ENCODE results near the gene DGKB. TPM values are rescaled to one million over a fixed set of nuclear protein-coding genes. Genes with fewer than 3 reads are reported as not detected.

Gene DGKB
- polyA plus RNA-seq, 1 donor (not counting 4 experiments of a cell fraction or from before 2014, with no cell fraction given), result 0.01 TPM

DNA sequence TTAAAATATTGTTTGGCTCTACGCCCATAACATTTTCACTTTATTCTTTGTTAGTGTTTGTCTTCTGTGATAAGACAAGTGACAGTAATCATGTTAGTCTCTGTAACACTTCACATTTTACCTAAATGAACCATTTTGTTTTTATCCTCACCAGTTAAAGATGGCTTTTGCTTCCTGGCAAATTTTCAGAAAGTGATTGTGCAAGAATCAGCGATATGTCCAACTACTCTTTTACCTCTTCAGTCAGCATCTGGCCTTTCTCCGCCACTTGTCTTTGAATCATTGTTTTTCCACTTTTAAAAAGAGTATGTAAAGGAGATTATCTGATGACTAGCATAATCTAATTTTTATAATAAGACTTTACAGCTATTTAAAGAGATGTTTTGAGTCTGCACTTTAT, 3.5 kb downstream of the DGKB start:
- H3K4me2 ChIP-seq (ENCODE audit: control insufficient read depth, extremely low read depth, insufficient read depth, low read depth, low read length), result no peak overlapping the region
- H2AFZ ChIP-seq (ENCODE audit: control insufficient read depth, low read length), result no peak overlapping the region
- no peak overlapping the region for H3K27ac ChIP-seq (ENCODE audit: control insufficient read depth, insufficient read depth, low read length)
- H3K79me2 ChIP-seq (ENCODE audit: control insufficient read depth, insufficient read depth, low read length), result no peaks in the 10 kb centered on the region
- no peaks in the 10 kb centered on the region for H4K20me1 ChIP-seq (ENCODE audit: control insufficient read depth, extremely low read depth, insufficient read depth, low read length)
- no peak for DNase-seq (ENCODE audit: low read depth, low spot score)
- no peak overlapping the region for H3K4me3 ChIP-seq (ENCODE audit: control insufficient read depth in 2 of 3, extremely low read depth in 1 of 3, insufficient read depth in 2 of 3, low read depth in 1 of 3, low read length in 3 of 3)
- no peak overlapping the region for H3K9ac ChIP-seq (ENCODE audit: control insufficient read depth, extremely low read depth, insufficient read depth, low read length)
- peaks cover 13% of the 10 kb centered on the region for H3K27me3 ChIP-seq (ENCODE audit: control insufficient read depth, extremely low read depth, insufficient read depth, low read length)
- TF ChIP-seq, protein P1, sequence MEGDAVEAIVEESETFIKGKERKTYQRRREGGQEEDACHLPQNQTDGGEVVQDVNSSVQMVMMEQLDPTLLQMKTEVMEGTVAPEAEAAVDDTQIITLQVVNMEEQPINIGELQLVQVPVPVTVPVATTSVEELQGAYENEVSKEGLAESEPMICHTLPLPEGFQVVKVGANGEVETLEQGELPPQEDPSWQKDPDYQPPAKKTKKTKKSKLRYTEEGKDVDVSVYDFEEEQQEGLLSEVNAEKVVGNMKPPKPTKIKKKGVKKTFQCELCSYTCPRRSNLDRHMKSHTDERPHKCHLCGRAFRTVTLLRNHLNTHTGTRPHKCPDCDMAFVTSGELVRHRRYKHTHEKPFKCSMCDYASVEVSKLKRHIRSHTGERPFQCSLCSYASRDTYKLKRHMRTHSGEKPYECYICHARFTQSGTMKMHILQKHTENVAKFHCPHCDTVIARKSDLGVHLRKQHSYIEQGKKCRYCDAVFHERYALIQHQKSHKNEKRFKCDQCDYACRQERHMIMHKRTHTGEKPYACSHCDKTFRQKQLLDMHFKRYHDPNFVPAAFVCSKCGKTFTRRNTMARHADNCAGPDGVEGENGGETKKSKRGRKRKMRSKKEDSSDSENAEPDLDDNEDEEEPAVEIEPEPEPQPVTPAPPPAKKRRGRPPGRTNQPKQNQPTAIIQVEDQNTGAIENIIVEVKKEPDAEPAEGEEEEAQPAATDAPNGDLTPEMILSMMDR (optimal IDR thresholded peaks at IDR 0.05 in 1 of 3, IDR thresholded peaks at IDR 0.05 in 1 of 3, conservative IDR thresholded peaks at IDR 0.05 in 1 of 3; ENCODE audit: extremely low read depth in 1 of 3, insufficient read depth in 2 of 3, low read length in 3 of 3), result no peak
- no peak for TF ChIP-seq EZH2 (IDR thresholded peaks at IDR 0.05; ENCODE audit: low read length)
- no peaks in the 10 kb centered on the region for H3K9me1 ChIP-seq (ENCODE audit: control insufficient read depth, extremely low read depth, insufficient read depth, low read length)
- dilution Hi-C loops (cut with MboI; ENCODE audit: extremely low pct_ligation_motif_present, low sequenced_read_pairs), result no loop called here
- no peaks in the 10 kb centered on the region for H3K36me3 ChIP-seq (ENCODE audit: control insufficient read depth in 2 of 2, extremely low read depth in 1 of 2, insufficient read depth in 2 of 2, low read length in 2 of 2)
- H3K9me3 ChIP-seq (ENCODE audit: control insufficient read depth, low read depth, low read length), result no peaks in the 10 kb centered on the region
- no peaks in the 10 kb centered on the region for H3K4me1 ChIP-seq (ENCODE audit: control insufficient read depth, extremely low read depth, insufficient read depth, low read length)
- FAIRE-seq, result no peak

- Histone ChIP-seq H3K9me1 (ENCODE audit: control insufficient read depth, extremely low read depth, insufficient read depth, low read length) (no peaks in the 10 kb centered on the region), H3K4me3 (ENCODE audit: control insufficient read depth in 2 of 3, extremely low read depth in 1 of 3, insufficient read depth in 2 of 3, low read depth in 1 of 3, low read length in 3 of 3) (no peak overlapping the region), H3K36me3 (ENCODE audit: control insufficient read depth in 2 of 2, extremely low read depth in 1 of 2, insufficient read depth in 2 of 2, low read length in 2 of 2) (no peaks in the 10 kb centered on the region), H3K79me2 (ENCODE audit: control insufficient read depth, insufficient read depth, low read length) (no peaks in the 10 kb centered on the region), H3K4me1 (ENCODE audit: control insufficient read depth, extremely low read depth, insufficient read depth, low read length) (no peaks in the 10 kb centered on the region), H3K27ac (ENCODE audit: control insufficient read depth, insufficient read depth, low read length) (no peak overlapping the region), H4K20me1 (ENCODE audit: control insufficient read depth, extremely low read depth, insufficient read depth, low read length) (no peaks in the 10 kb centered on the region), H3K27me3 (ENCODE audit: control insufficient read depth, extremely low read depth, insufficient read depth, low read length) (no peaks in the 10 kb centered on the region), H3K4me2 (ENCODE audit: control insufficient read depth, extremely low read depth, insufficient read depth, low read depth, low read length) (no peak overlapping the region), H2AFZ (ENCODE audit: control insufficient read depth, low read length) (no peak overlapping the region), H3K9me3 (ENCODE audit: control insufficient read depth, low read depth, low read length) (no peaks in the 10 kb centered on the region), H3K9ac (ENCODE audit: control insufficient read depth, extremely low read depth, insufficient read depth, low read length) (no peak overlapping the region)
- no peak for FAIRE-seq
- no peak for TF ChIP-seq EZH2 (IDR thresholded peaks at IDR 0.05; ENCODE audit: low read length)
- TF ChIP-seq, protein P1 (optimal IDR thresholded peaks at IDR 0.05 in 1 of 3, IDR thresholded peaks at IDR 0.05 in 1 of 3, conservative IDR thresholded peaks at IDR 0.05 in 1 of 3; ENCODE audit: extremely low read depth in 1 of 3, insufficient read depth in 2 of 3, low read length in 3 of 3), result no peak
- DNase-seq (ENCODE audit: low read depth, low spot score), result no peak
- dilution Hi-C loops (cut with MboI; ENCODE audit: extremely low pct_ligation_motif_present, low sequenced_read_pairs), result no loop called here
Measured at GRCh38 chr7:14896461-14896860, 6.1 kb downstream of the DGKB start.

Data from keratinocyte (primary cell).